GM19238 (cell line): Measurements from ENCODE around the gene GLCCI1.
"Not testable (repeated sequence)": the region's sequence is repeated elsewhere in the genome, so short reads cannot be mapped to it uniquely, and the experiment has no call there.

ENCODE experiments used
- DNase-seq: peaks from one replicate; pipeline ENCODE4 v3.0.0; 2011; ENCODE audit warnings: low spot score; ENCODE audit not compliant: insufficient read length

GLCCI1 gene

GRCh38 chr7:8048067-8048466 lies 79.5 kb downstream of the GLCCI1 start:
- not testable (repeated sequence) for DNase-seq

DNA sequence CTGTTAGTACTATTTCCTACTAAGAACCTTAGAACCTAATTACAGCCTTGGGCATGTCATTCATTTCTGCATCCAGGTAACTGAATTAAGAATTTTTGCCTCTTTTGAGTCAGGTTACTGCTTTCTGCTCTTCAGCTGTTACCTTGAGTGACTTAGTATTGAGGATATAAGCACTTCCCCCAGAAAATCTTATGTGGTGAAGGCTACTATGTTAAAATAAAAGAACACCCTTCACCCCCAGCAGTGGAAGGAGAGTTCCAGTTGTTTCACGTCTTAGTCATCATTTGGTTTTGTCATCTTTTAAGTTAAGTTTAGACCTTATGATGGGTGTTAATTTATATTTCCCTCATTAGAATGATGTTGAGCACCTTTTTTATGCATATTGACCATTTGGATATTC lies 82.8 kb downstream of the GLCCI1 start:
- DNase-seq, result no peak

GRCh38 chr7:8051998-8052397 lies 83.4 kb downstream of the GLCCI1 start:
- no peak for DNase-seq

DNA sequence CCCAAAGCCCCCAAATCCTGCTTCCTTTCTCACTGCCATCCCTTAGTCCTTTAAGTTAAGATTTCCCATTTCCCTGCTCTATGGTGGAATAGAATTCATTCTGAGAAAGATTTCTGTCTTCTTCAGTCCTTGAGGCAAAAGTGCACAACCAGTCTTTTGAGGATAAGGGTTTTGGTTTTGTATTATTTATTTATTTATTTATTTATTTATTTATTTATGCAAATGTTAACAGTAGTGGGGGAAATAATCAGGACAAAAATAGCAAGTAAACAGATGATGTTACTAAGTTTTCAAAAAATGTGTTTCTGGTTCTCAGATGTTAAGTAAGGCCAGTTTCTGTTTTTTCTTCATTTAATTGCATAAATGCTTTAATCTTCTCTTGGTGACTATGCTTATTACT lies 84.2 kb downstream of the GLCCI1 start:
- no peak for DNase-seq

GRCh38 chr7:8056439-8056838 lies 87.8 kb downstream of the GLCCI1 start:
- no peak for DNase-seq

- DNase-seq, result no peak
Measured at GRCh38 chr7:8057566-8057965, 89.0 kb downstream of the GLCCI1 start.

GRCh38 chr7:8058322-8058721 lies 89.7 kb downstream of the GLCCI1 start:
- DNase-seq, result no peak

DNA sequence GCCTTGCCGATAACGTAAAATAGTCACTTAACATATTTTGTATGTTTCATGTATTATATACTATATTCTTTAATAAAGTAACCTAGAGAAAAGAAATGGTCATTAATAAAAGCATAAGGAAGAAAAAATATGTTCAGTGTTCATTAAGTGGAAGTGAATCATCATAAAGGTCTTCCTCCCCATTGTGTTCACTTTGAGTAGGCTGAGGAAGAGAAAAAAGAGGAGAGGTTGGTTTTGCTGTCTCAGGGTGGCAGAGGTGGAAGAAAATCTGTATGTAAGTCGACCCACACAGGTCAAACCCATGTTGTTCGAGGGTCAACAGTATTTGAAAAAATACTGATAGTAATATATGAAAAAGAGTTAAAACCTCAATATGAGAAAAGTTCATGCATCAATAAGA lies 90.3 kb downstream of the GLCCI1 start:
- DNase-seq, result no peak

- DNase-seq, result no peak
Measured at GRCh38 chr7:8060241-8060640, 91.6 kb downstream of the GLCCI1 start.

DNA sequence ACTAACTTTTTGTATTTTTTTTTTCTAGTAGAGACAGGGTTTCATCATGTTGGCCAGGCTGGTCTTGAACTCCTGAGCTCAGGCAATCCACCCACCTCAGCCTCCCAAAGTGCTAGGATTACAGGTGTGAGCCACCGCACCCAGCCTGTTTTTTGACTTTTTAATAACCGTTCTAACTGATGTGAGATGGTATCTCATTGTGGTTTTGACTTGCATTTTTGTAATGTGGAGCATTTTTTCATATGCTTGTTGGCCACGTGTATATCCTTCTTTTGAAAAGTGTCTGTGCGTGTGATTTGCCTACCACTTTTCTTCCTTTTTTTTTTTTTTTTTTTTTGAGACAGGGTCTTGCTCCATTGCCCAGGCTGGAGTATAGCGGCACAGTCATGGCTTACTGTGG lies 94.7 kb downstream of the GLCCI1 start:
- not testable (repeated sequence) for DNase-seq

DNA sequence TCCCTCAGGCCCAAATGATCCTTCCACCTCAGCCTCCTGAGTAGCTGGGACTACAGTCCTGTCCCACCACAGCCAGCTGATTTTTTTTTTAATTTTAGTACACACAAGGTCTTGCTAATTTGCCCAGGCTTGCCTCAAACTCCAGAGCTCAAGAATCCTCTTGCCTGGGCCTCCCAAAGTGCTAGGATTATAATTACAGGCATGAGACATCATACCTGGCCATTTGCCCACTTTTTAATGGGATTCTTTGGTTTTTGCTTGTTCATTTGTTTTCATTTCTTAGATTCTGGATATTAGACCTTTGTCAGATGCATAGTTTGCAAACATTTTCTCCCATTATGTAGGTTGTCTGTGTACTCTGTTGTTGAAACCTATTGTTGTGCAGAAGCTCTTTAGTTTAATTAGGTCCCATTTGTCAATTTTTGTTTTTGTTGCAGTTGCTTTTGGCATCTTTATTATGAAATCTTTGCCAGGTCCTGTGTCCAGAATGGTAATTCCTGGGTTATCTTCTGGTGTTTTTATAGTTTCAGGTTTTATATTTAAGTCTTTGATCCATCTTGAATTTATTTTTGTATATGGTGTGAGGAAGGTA lies 95.2 kb downstream of the GLCCI1 start:
- no peak for DNase-seq

DNA sequence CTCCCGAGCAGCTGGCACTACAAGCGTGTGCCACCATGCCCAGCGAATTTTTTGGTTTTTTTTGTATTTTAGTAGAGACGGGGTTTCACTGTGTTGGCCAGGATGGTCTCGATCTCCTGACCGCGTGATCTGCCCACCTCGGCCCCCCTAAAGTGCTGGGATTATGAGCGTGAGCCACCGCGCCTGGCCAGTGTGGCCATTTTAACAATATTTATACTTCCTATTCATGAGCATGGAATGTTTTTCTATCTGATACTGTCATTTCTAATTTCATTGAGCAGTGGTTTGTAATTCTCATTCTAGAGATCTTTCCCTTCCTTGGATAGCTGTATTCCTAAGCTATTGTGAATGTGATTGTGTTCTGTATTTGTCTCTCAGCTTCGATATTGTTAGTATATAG lies 96.2 kb downstream of the GLCCI1 start:
- no peak for DNase-seq

GRCh38 chr7:8065356-8065813 lies 96.8 kb downstream of the GLCCI1 start:
- DNase-seq, result no peak

DNA sequence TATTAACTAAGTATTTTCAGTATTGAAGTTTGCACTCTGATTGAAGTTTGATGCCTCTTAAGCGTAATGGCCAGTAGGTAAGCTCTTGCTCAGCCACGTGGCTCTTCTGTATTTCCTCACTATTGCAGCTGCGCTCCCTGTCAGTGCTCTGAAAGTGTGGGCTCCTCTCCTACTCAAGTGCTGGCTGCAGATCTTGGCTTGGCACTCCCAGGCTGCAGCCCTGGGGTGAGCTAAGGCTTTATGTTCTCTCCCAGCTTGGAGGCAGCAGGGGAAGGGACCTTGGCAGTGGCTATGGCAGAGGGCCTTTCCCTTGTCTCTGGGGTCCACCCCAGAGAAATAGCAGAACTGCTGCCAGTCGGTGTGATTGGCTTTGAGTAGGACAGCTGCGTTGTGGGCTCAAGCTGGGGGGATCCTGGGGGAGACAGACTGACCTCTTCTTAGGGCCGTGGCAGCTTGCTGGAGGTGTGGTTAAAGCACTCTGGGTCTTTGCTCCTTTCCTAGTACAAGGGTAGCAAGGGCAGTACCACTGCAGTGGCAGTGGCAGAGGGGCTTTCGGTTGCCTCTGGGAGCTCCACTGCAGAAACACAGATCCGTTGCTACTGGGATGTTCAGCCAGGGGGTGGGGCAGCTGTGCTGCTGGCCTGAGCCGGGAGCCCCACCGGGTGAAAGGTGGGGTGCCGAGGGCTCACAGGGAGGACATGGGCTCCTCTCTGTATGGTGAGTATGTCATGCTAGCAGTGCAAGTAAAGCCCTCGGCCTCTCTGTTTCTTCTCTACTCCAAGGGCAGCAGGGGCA lies 100.5 kb downstream of the GLCCI1 start:
- DNase-seq, result no peak

- no peak for DNase-seq
Measured at GRCh38 chr7:8070451-8071180, 102.0 kb downstream of the GLCCI1 start.

DNA sequence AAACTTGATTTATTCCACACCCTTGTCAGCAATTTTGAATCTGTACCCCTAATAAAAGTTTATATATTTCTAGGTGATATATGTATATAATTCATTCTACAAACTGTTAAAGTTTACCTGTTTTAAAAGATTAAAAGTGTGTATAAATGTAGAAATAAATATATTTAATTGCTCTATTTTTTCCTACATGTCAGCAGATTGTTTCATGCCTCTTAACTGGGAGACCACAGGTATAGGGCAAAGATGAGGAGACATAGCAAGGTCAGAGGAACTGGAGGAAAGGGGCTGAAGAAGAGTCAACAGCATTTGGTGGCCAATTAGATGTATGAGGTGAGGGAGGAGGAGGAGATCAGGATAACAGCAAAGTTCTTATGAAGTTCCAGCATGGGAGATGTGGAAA lies 109.8 kb downstream of the GLCCI1 start:
- no peak for DNase-seq

- DNase-seq, result no peak
Measured at GRCh38 chr7:8082762-8083161, 114.2 kb downstream of the GLCCI1 start.

GRCh38 chr7:8084836-8085235 lies 116.2 kb downstream of the GLCCI1 start:
- no peak for DNase-seq

DNA sequence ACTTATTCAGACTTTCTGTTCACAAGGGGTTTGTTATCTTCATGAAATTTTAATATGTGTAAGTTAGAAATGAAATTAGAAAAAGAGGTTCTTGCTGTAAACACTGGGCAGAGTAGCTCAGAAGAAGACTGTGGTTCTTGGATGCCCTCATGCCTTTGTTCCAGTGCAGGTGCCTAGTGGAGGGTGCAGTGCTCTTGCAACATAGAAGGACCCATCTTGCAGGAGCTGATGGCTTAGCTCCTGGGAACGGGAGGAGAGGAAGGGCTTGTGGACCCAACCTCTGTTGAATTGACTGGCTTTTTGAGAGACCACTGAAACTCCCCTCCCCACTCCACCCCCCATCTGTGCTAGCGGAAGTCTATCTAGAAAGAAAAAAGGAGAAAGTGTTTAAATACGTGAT lies 116.8 kb downstream of the GLCCI1 start:
- no peak for DNase-seq

- DNase-seq, result no peak
Measured at GRCh38 chr7:8086239-8086638, 117.6 kb downstream of the GLCCI1 start.

DNA sequence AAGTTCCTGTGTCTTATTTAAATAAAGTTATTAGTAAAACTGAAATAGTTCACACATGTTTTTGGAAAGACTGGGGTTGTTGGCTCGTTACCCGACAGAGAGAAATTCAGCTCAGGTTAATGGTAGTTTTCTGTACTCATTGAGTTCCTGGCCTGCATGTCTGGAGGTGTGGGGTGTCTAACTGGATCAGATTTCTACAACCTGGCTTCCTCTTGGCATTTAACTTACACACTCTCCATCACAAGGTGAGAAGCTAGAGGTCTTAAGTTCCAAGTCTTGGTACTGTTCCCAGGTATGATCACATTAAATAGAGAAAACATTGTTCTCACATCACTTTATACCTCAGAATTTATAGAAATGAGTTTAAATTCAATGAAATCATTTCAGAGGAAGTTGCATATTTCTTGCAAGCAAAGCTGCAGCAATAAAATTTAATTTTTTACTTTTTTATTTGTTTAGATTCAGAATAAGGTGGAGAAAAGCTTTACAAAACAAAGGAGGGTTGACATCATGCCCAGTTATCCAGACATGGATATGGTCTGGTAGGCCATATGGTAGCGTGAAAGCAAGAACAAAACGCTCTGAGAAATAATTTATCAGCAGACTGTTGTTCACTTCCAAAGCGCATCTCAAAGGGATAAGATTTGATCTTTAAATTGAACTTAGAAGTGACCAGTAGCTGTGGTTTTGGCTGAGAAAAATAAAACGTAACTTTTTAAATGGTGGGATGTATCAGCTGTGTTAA lies 120.6 kb downstream of the GLCCI1 start:
- no peak for DNase-seq

DNA sequence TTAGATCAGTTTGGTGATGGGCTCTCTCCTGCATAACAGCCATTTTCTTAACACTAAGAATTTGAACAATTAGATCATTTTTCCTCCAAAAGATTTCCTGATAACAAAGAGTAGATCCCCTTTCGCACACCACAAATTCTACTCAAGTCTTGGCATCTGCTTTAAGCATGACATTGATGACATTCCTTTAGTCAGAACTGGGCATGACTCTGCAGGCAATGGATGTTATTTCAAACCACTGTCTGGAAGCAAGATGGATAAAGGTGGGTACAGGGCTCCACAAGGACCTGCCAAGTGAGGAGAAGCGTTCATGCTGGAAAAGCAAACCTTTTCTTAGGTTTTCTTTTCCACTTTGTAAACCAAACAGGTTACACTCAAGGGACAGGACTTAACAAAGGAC lies 123.5 kb downstream of the GLCCI1 start:
- DNase-seq, result no peak
